K562 treated with DMSO at 1 percent for 48 hours (cell line): ENCODE data around the gene ZNF571. TPM values are rescaled to one million over a fixed set of nuclear protein-coding genes. Genes with fewer than 3 reads are reported as not detected.

Experiments used
- total RNA-seq: library from RNA; unstranded; fragments of 300-600 nt; gene quantifications from 2 replicates; pipeline ENCODE4 v1.2.3, GENCODE V29; 2022; ENCODE audit warnings: low replicate concordance; ENCODE audit errors: extremely low read depth

The ZNF571 gene
- not detected in 2 replicates for total RNA-seq

DNA sequence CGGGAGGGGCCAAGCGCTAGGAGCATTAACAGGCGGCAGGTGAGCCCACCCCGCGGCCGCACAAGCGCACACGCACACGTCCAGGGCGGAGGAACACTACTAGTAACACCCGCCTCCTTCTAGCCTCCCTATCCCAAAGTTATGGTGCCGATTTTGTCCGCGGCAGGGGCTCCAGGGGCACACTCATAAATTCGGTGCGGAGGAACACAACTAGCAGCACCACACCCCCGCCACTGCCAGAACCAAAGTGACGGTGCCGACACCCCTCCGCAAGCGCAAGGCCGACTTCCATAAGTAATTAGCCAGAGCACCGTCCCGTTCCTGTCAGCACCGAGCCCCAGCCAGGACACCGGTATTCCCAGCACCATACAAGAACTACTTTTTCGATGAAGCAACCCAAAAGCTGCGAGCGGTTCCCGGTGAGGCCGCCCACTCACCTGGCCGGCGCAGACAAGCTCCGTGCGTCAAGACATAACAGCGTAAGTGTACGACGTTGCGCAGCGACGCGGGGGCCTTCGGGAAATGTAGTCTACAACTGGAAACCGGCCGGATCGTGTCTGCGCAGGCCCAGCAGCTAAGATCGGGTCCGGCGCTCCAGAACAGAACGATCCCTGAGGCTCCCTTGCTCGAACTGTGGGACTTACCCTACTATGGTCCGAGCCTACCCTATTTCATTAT, at the start of gene ZNF571, which contains the start of gene ZNF540:
Gene ZNF571, minus strand, starts transcription at position 489 of the 678 bp plus-strand sequence. CDS start 8,116 bp downstream, outside the sequence.
Gene ZNF540, plus strand, starts transcription at position 573 of the 678 bp plus-strand sequence. CDS start 3,572 bp downstream, outside the sequence.

Other genes with a start within 250 kb of the ZNF571 start
- gene ZNF527, start 223.7 kb downstream of the ZNF571 start, total RNA-seq = not detected in 2 replicates
- not detected in 2 replicates for gene ZNF569, start 127.3 kb downstream of the ZNF571 start, total RNA-seq
- gene ZNF570, start 125.4 kb downstream of the ZNF571 start, total RNA-seq = not detected in 2 replicates
- gene ZNF793, start 87.9 kb downstream of the ZNF571 start, total RNA-seq = not detected in 2 replicates
- not detected in 2 replicates for gene ZNF540, start 84 bp upstream of the ZNF571 start, total RNA-seq
- gene ZFP30, start 60.7 kb upstream of the ZNF571 start, total RNA-seq = not detected in 2 replicates
- gene ZNF607, start 125.0 kb upstream of the ZNF571 start, total RNA-seq = not detected in 2 replicates
- gene ZNF573, start 184.8 kb upstream of the ZNF571 start, total RNA-seq = not detected in 2 replicates